H9 (cell line): Measurements from ENCODE around the gene TMEM184B. TPM values are rescaled to one million over a fixed set of nuclear protein-coding genes. Genes with fewer than 3 reads are reported as not detected.

Experiments used
- DNase-seq: peaks from one replicate; pipeline ENCODE4 v3.0.0-alpha.2; 2017
- H2AFZ ChIP-seq: one replicate; pipeline ENCODE4 v1.6.1; 2013; ENCODE audit warnings: mild to moderate bottlenecking, low read length, control low read depth, moderate library complexity
- H2AK5ac ChIP-seq: 2 replicates; pipeline ENCODE4 v1.6.1; 2013; ENCODE audit warnings: low read length, control low read depth, mixed read lengths; ENCODE audit not compliant: insufficient read length
- H2BK120ac ChIP-seq: one replicate; pipeline ENCODE4 v1.6.1; 2013; ENCODE audit warnings: low read depth, mild to moderate bottlenecking, low read length, control low read depth, inconsistent platforms; ENCODE audit not compliant: poor library complexity, severe bottlenecking
- H2BK12ac ChIP-seq: 2 replicates; pipeline ENCODE4 v1.6.1; 2013; ENCODE audit warnings: low read length, control low read depth, mixed read lengths, low read depth; ENCODE audit not compliant: insufficient read length
- H2BK15ac ChIP-seq: 2 replicates; pipeline ENCODE4 v1.6.1; 2013; ENCODE audit warnings: low read depth, low read length, control low read depth
- H2BK20ac ChIP-seq: one replicate; pipeline ENCODE4 v1.6.1; 2013; ENCODE audit warnings: low read depth, mild to moderate bottlenecking, low read length, control low read depth, inconsistent platforms; ENCODE audit not compliant: poor library complexity, severe bottlenecking
- H2BK5ac ChIP-seq: 2 replicates; pipeline ENCODE4 v1.6.1; 2013; ENCODE audit warnings: low read length, control low read depth, mixed read lengths; ENCODE audit not compliant: insufficient read length
- H3K14ac ChIP-seq: 2 replicates; pipeline ENCODE4 v1.6.1; 2013; ENCODE audit warnings: low read length, control low read depth; ENCODE audit not compliant: insufficient read depth
- H3K18ac ChIP-seq: 2 replicates; pipeline ENCODE4 v1.6.1; 2013; ENCODE audit warnings: low read depth, mild to moderate bottlenecking, mixed read lengths, low read length, control low read depth; ENCODE audit not compliant: insufficient read length
- H3K23ac ChIP-seq: 2 replicates; pipeline ENCODE4 v1.6.1; 2013; ENCODE audit warnings: low read length, control low read depth, mixed read lengths, low read depth; ENCODE audit not compliant: insufficient read length
- H3K23me2 ChIP-seq: 2 replicates; pipeline ENCODE4 v1.6.1; 2013; ENCODE audit warnings: low read depth, mild to moderate bottlenecking, mixed read lengths, low read length, control low read depth; ENCODE audit not compliant: insufficient read length, poor library complexity, severe bottlenecking
- H3K27ac ChIP-seq: 2 replicates; pipeline ENCODE4 v1.5.1; 2013; ENCODE audit warnings: low read length, control low read depth, mixed read lengths, low read depth; ENCODE audit not compliant: insufficient read length
- H3K27me3 ChIP-seq: 2 replicates; pipeline ENCODE4 v1.6.1; 2013; ENCODE audit warnings: low read length, control low read depth, inconsistent platforms; ENCODE audit not compliant: insufficient read depth
- H3K4ac ChIP-seq: 2 replicates; pipeline ENCODE4 v1.6.1; 2013; ENCODE audit warnings: low read depth, mild to moderate bottlenecking, control low read depth, inconsistent platforms, low read length, moderate library complexity
- H3K4me1 ChIP-seq: 2 replicates; pipeline ENCODE4 v1.6.1; 2013; ENCODE audit warnings: low read length, control low read depth, inconsistent platforms; ENCODE audit not compliant: insufficient read depth
- H3K4me2 ChIP-seq: 2 replicates; pipeline ENCODE4 v1.6.1; 2013; ENCODE audit warnings: low read length, control low read depth, mixed read lengths; ENCODE audit not compliant: insufficient read length, insufficient read depth
- H3K56ac ChIP-seq: 2 replicates; pipeline ENCODE4 v1.6.1; 2013; ENCODE audit warnings: low read depth, mild to moderate bottlenecking, mixed read lengths, low read length, control low read depth; ENCODE audit not compliant: insufficient read length
- H3K79me1 ChIP-seq: 2 replicates; pipeline ENCODE4 v1.6.1; 2013; ENCODE audit warnings: low read depth, mild to moderate bottlenecking, moderate library complexity, low read length, control low read depth, inconsistent platforms; ENCODE audit not compliant: insufficient read depth, poor library complexity, severe bottlenecking
- H3K79me2 ChIP-seq: 2 replicates; pipeline ENCODE4 v1.6.1; 2013; ENCODE audit warnings: low read length, control low read depth, inconsistent platforms; ENCODE audit not compliant: insufficient read depth
- H3K9ac ChIP-seq: 2 replicates; pipeline ENCODE4 v1.6.1; 2013; ENCODE audit warnings: low read length, control low read depth, mixed read lengths; ENCODE audit not compliant: insufficient read length; ENCODE audit errors: extremely low read depth
- H3K9me3 ChIP-seq: one replicate; pipeline ENCODE4 v1.6.1; 2013; ENCODE audit warnings: low read depth, low read length, inconsistent platforms; ENCODE audit not compliant: control insufficient read depth
- H3T11ph ChIP-seq: one replicate; pipeline ENCODE4 v1.6.1; 2013; ENCODE audit warnings: mild to moderate bottlenecking, low read length, control low read depth, inconsistent platforms
- H4K20me1 ChIP-seq: one replicate; pipeline ENCODE4 v1.6.1; 2013; ENCODE audit not compliant: control insufficient read depth, insufficient read length, insufficient read depth
- H4K5ac ChIP-seq: 2 replicates; pipeline ENCODE4 v1.6.1; 2013; ENCODE audit warnings: low read depth, mild to moderate bottlenecking, mixed read lengths, low read length, control low read depth; ENCODE audit not compliant: insufficient read length
- H4K8ac ChIP-seq: replicated peaks from 2 replicates; pipeline ENCODE4 v1.6.1; 2013; ENCODE audit warnings: low read length, control low read depth, mixed read lengths, low read depth; ENCODE audit not compliant: insufficient read length
- H4K91ac ChIP-seq: 2 replicates; pipeline ENCODE4 v1.6.1; 2013; ENCODE audit warnings: low read depth, mild to moderate bottlenecking, moderate library complexity, mixed read lengths, low read length, control low read depth; ENCODE audit not compliant: insufficient read length
- H3K27ac Mint-ChIP-seq, 3 experiments: 2 replicates in 2 of 3; 3 replicates in 1 of 3; pipeline ENCODE4 v1.8.0; 2020 to 2021; ENCODE audit warnings: mixed read lengths in 3 of 3, mild to moderate bottlenecking in 1 of 3, moderate library complexity in 1 of 3
- H3K27me3 Mint-ChIP-seq: 2 replicates; pipeline ENCODE4 v1.8.0; 2021; ENCODE audit warnings: low read depth, mild to moderate bottlenecking, moderate library complexity, mixed read lengths
- H3K36me3 Mint-ChIP-seq, 3 experiments: 2 replicates in 2 of 3; 3 replicates in 1 of 3; pipeline ENCODE4 v1.8.0; 2020 to 2021; ENCODE audit warnings: low read depth in 3 of 3, mixed read lengths in 3 of 3; ENCODE audit not compliant: insufficient read depth in 1 of 3
- H3K4me1 Mint-ChIP-seq, 2 experiments: 2 replicates each; pipeline ENCODE4 v1.8.0; 2020; ENCODE audit warnings: mixed read lengths in 2 of 2
- H3K4me3 Mint-ChIP-seq, 2 experiments: 2 replicates in 1 of 2; 3 replicates in 1 of 2; pipeline ENCODE4 v1.8.0; 2020 to 2021; ENCODE audit warnings: mild to moderate bottlenecking in 2 of 2, mixed read lengths in 2 of 2, moderate library complexity in 1 of 2
- H3K9me3 Mint-ChIP-seq, 2 experiments: 2 replicates in 1 of 2; 3 replicates in 1 of 2; pipeline ENCODE4 v1.8.0; 2020; ENCODE audit warnings: mild to moderate bottlenecking in 2 of 2, mixed read lengths in 2 of 2, moderate library complexity in 1 of 2
- WGBS: extraction: QIAGEN DNeasy Blood & Tissue Kit; methylation state at CpG from one replicate; pipeline ENCODE4 v1.1.7; 2013; ENCODE audit warnings: missing lambda C conversion rate, low lambda C conversion rate, mixed read lengths; ENCODE audit not compliant: insufficient read length; ENCODE audit errors: extremely low coverage; 5-methylcytosine and 5-hydroxymethylcytosine counted together
- total RNA-seq: library from RNA; stranded (reverse); gene quantifications from 2 replicates; pipeline ENCODE4 v1.2.1, GENCODE V29; 2021
- TF ChIP-seq, protein P1 (sequence below): fragments of 200-600 bp; sonication (generic); conservative IDR thresholded peaks from 3 replicates; pipeline ENCODE4 v1.8.0; 2021; ENCODE audit warnings: antibody characterized with exemption, mild to moderate bottlenecking

TMEM184B gene
- total RNA-seq, 1 experiment from 2014 or later: 58.5 TPM

DNA sequence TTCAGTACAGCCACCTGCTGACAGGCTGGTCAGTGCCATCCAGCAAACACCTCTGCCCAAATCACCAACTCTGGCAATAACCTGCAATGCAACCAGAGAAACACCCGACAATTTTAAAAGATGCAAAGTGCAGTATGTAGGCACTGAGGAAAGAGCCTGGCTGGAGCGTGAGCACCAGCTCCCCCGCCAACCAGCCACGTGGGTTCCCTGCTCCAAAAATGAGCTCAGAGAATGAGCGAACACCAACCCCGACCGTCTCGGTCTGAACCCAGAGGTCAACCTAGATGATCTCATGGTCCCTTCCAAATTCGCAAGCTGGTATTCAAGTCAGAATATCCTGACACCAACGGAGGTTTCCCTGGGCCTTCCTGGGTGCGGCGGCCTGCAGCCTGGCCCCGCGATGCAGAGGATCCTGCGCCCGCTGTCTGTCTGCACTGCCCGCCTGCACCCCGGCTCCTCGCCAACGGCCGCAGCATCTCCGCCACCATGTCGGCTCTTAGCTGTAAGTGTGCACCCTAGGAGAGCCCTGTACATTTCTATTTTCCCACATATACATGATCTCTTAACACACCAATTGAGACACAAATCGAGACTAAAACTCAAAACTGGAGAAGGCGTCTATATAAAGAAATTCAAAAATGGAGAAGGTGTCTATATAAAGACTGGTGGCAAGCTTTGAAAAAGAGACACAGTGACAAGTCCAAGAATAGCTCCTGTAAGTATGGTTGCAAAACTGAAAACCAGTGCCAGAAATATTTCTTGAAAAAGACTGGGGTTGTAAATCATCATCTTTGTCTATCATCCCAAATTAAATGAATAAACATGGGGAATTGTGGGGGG is 22.8 kb downstream of the TMEM184B start:
- no peak overlapping the region for H2BK120ac ChIP-seq
- DNase-seq: no peak
- no peaks in the 10 kb centered on the region for H3K27me3 Mint-ChIP-seq
- no peak overlapping the region for H3K18ac ChIP-seq
- H3T11ph ChIP-seq: no peak overlapping the region
- no peaks in the 10 kb centered on the region for H3K23me2 ChIP-seq
- H3K4me3 Mint-ChIP-seq: no peak overlapping the region
- H3K9ac ChIP-seq: no peak overlapping the region
- no CpG with 5 or more reads among the region's 25 CpGs for WGBS
- H3K79me2 ChIP-seq: peaks cover 3% of the 10 kb centered on the region; the same call in 1 of the 2 replicates
- H4K91ac ChIP-seq: no peak overlapping the region
- H3K4me1 Mint-ChIP-seq: peaks cover 0 to 4% of the 10 kb centered on the region in 2 experiments; a peak in 1 of 4 replicates
- no peak overlapping the region for H3K14ac ChIP-seq
- H3K79me1 ChIP-seq: no peaks in the 10 kb centered on the region
- H2BK5ac ChIP-seq: no peak overlapping the region
- no peak overlapping the region for H3K27ac Mint-ChIP-seq
- TF ChIP-seq, protein P1, sequence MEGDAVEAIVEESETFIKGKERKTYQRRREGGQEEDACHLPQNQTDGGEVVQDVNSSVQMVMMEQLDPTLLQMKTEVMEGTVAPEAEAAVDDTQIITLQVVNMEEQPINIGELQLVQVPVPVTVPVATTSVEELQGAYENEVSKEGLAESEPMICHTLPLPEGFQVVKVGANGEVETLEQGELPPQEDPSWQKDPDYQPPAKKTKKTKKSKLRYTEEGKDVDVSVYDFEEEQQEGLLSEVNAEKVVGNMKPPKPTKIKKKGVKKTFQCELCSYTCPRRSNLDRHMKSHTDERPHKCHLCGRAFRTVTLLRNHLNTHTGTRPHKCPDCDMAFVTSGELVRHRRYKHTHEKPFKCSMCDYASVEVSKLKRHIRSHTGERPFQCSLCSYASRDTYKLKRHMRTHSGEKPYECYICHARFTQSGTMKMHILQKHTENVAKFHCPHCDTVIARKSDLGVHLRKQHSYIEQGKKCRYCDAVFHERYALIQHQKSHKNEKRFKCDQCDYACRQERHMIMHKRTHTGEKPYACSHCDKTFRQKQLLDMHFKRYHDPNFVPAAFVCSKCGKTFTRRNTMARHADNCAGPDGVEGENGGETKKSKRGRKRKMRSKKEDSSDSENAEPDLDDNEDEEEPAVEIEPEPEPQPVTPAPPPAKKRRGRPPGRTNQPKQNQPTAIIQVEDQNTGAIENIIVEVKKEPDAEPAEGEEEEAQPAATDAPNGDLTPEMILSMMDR: no peak
- H2AK5ac ChIP-seq: no peak overlapping the region
- H3K27me3 ChIP-seq: no peaks in the 10 kb centered on the region
- no peak overlapping the region for H4K5ac ChIP-seq
- no peaks in the 10 kb centered on the region for H4K20me1 ChIP-seq
- H2AFZ ChIP-seq: no peak overlapping the region
- no peak overlapping the region for H3K23ac ChIP-seq
- no peak overlapping the region for H2BK12ac ChIP-seq
- H3K4ac ChIP-seq: no peak overlapping the region
- no peak overlapping the region for H3K4me2 ChIP-seq
- H3K36me3 Mint-ChIP-seq: peaks cover 14 to 46% (median 24%) of the 10 kb centered on the region in 3 experiments
- H3K4me1 ChIP-seq: no peaks in the 10 kb centered on the region
- no peak overlapping the region for H2BK15ac ChIP-seq
- no peak overlapping the region for H2BK20ac ChIP-seq
- H3K56ac ChIP-seq: no peak overlapping the region
- H3K27ac ChIP-seq: no peak overlapping the region
- no peak overlapping the region for H4K8ac ChIP-seq
- no peaks in the 10 kb centered on the region for H3K9me3 ChIP-seq
- H3K9me3 Mint-ChIP-seq: 0 out of 5 replicates have a peak, but pooled peaks cover 0 to 2% of the 10 kb centered on the region in 2 experiments
